MM.1S (cell line): ENCODE data around the gene TLR2.

Source experiments
- DNase-seq: peaks from one replicate; pipeline ENCODE4 v3.0.0-alpha.2; 2015
- H2AFZ ChIP-seq: fragments of 300-600 bp; sonication (generic); 2 replicates; pipeline ENCODE4 v1.6.0; 2016; ENCODE audit warnings: antibody characterized with exemption, low read length
- H3F3A ChIP-seq: fragments of 300-600 bp; sonication (generic); 2 replicates; pipeline ENCODE4 v1.6.1; 2016; ENCODE audit warnings: mild to moderate bottlenecking, antibody characterized with exemption, low read length, moderate library complexity, mixed read lengths; ENCODE audit not compliant: insufficient read depth
- H3K27ac ChIP-seq: fragments of 300-600 bp; sonication (generic); 2 replicates; pipeline ENCODE4 v1.5.1; 2016; ENCODE audit warnings: mild to moderate bottlenecking, low read length
- H3K27me3 ChIP-seq: fragments of 300-600 bp; sonication (generic); replicated peaks from 2 replicates; pipeline ENCODE4 v1.6.0; 2016; ENCODE audit warnings: low read length; ENCODE audit not compliant: insufficient read depth
- H3K36me3 ChIP-seq: fragments of 300-600 bp; sonication (generic); replicated peaks from 2 replicates; pipeline ENCODE4 v1.6.1; 2016; ENCODE audit warnings: mild to moderate bottlenecking, low read length, mixed read lengths; ENCODE audit not compliant: insufficient read depth
- H3K4me1 ChIP-seq: fragments of 300-600 bp; sonication (generic); 2 replicates; pipeline ENCODE4 v1.6.1; 2016; ENCODE audit warnings: low read length, mixed read lengths
- H3K4me2 ChIP-seq: fragments of 300-600 bp; sonication (generic); 2 replicates; pipeline ENCODE4 v1.6.0; 2016; ENCODE audit warnings: low read depth, low read length
- H3K4me3 ChIP-seq: fragments of 300-600 bp; sonication (generic); 2 replicates; pipeline ENCODE4 v1.5.1; 2016; ENCODE audit warnings: low read length, mixed read lengths
- H3K79me2 ChIP-seq: fragments of 300-600 bp; sonication (generic); 2 replicates; pipeline ENCODE4 v1.6.1; 2016; ENCODE audit warnings: mixed run types, low read length, mixed read lengths
- H3K9ac ChIP-seq: fragments of 300-600 bp; sonication (generic); 2 replicates; pipeline ENCODE4 v1.6.1; 2016; ENCODE audit warnings: low read length, mixed read lengths
- H3K9me2 ChIP-seq: fragments of 300-600 bp; sonication (generic); replicated peaks from 2 replicates; pipeline ENCODE4 v1.6.1; 2016; ENCODE audit warnings: mild to moderate bottlenecking, low read length, mixed read lengths; ENCODE audit not compliant: insufficient read depth
- H3K9me3 ChIP-seq: fragments of 300-600 bp; sonication (generic); replicated peaks from 2 replicates; pipeline ENCODE4 v1.6.1; 2016; ENCODE audit warnings: mild to moderate bottlenecking, low read length, mixed read lengths; ENCODE audit not compliant: insufficient read depth
- H4K20me1 ChIP-seq: fragments of 300-600 bp; sonication (generic); 2 replicates; pipeline ENCODE4 v1.6.1; 2016; ENCODE audit warnings: mild to moderate bottlenecking, low read length, moderate library complexity, mixed read lengths; ENCODE audit not compliant: insufficient read depth
- CTCF ChIP-seq: fragments of 300-600 bp; sonication (generic); IDR thresholded peaks from 2 replicates; pipeline ENCODE4 v1.5.1; 2016; ENCODE audit warnings: antibody characterized with exemption, low read length, mixed read lengths
- EZH2 ChIP-seq: fragments of 300-600 bp; sonication (generic); optimal IDR thresholded peaks from 2 replicates; pipeline ENCODE3; 2017; ENCODE audit warnings: low read depth, mild to moderate bottlenecking, antibody characterized with exemption, low read length, mixed read lengths
- EZH2phosphoT487 ChIP-seq: fragments of 300-600 bp; sonication (generic); IDR thresholded peaks from 2 replicates; pipeline ENCODE4 v1.6.1; 2018; ENCODE audit warnings: antibody characterized with exemption, low read length

The TLR2 gene

GRCh38 chr4:153728660-153729059 is 44.6 kb downstream of the TLR2 start:
- H3K36me3 ChIP-seq: no peaks in the 10 kb centered on the region
- no peaks in the 10 kb centered on the region for H3K27me3 ChIP-seq
- no peak overlapping the region for H3K4me2 ChIP-seq
- no peaks in the 10 kb centered on the region for H3K9me3 ChIP-seq
- no peaks in the 10 kb centered on the region for H3K9me2 ChIP-seq
- 0 out of 2 replicates have a peak, but pooled peaks cover 5% of the 10 kb centered on the region for H3F3A ChIP-seq
- TF ChIP-seq EZH2: no peak
- no peak for TF ChIP-seq EZH2phosphoT487
- H2AFZ ChIP-seq: no peak overlapping the region
- H3K4me3 ChIP-seq: no peak overlapping the region
- no peaks in the 10 kb centered on the region for H3K79me2 ChIP-seq
- no peaks in the 10 kb centered on the region for H4K20me1 ChIP-seq
- DNase-seq: no peak
- H3K9ac ChIP-seq: no peak overlapping the region
- peaks cover 21% of the 10 kb centered on the region for H3K4me1 ChIP-seq
- H3K27ac ChIP-seq: no peak overlapping the region

- Histone ChIP-seq H3K36me3 (no peaks in the 10 kb centered on the region), H4K20me1 (no peaks in the 10 kb centered on the region), H3K4me1 (peaks cover 28% of the 10 kb centered on the region), H3K27me3 (no peaks in the 10 kb centered on the region), H3K27ac (no peak overlapping the region), H3F3A (0 out of 2 replicates have a peak, but pooled peaks cover 9% of the 10 kb centered on the region), H3K9me3 (no peaks in the 10 kb centered on the region), H3K79me2 (no peaks in the 10 kb centered on the region), H3K4me3 (no peak overlapping the region), H3K9ac (no peak overlapping the region), H3K9me2 (no peaks in the 10 kb centered on the region), H3K4me2 (no peak overlapping the region), H2AFZ (no peak overlapping the region)
- TF ChIP-seq EZH2 (no peak), CTCF (no peak), EZH2phosphoT487 (no peak)
- DNase-seq: peak; percentile 70
Measured at GRCh38 chr4:153729895-153730294, 45.8 kb downstream of the TLR2 start.

- Histone ChIP-seq H3K36me3 (no peaks in the 10 kb centered on the region), H3K4me3 (no peak overlapping the region), H2AFZ (no peak overlapping the region), H3K27ac (no peak overlapping the region), H4K20me1 (no peaks in the 10 kb centered on the region), H3K27me3 (no peaks in the 10 kb centered on the region), H3K9ac (no peak overlapping the region), H3K9me3 (no peaks in the 10 kb centered on the region), H3K79me2 (no peaks in the 10 kb centered on the region), H3K4me1 (peaks cover 28% of the 10 kb centered on the region), H3K4me2 (no peak overlapping the region), H3K9me2 (no peaks in the 10 kb centered on the region), H3F3A (0 out of 2 replicates have a peak, but pooled peaks cover 9% of the 10 kb centered on the region)
- no peak for DNase-seq
- no peak for TF ChIP-seq EZH2
- TF ChIP-seq EZH2phosphoT487: no peak
- no peak for TF ChIP-seq CTCF
Measured at GRCh38 chr4:153731239-153731638, 47.2 kb downstream of the TLR2 start.

GRCh38 chr4:153733751-153734448 is 49.8 kb downstream of the TLR2 start:
- H3K9me3 ChIP-seq: no peaks in the 10 kb centered on the region
- peaks cover 24% of the 10 kb centered on the region for H3K4me1 ChIP-seq
- TF ChIP-seq EZH2 (no peak), EZH2phosphoT487 (no peak), CTCF (no peak)
- no peak overlapping the region for H2AFZ ChIP-seq
- H3K4me3 ChIP-seq: no peak overlapping the region
- 0 out of 2 replicates have a peak overlapping the region, but pooled peaks have one; percentile 13 for H3K4me2 ChIP-seq
- DNase-seq: peak; percentile 40
- H3K9ac ChIP-seq: no peak overlapping the region
- H3K36me3 ChIP-seq: no peaks in the 10 kb centered on the region
- H3K9me2 ChIP-seq: no peaks in the 10 kb centered on the region
- 0 out of 2 replicates have a peak, but pooled peaks cover 9% of the 10 kb centered on the region for H3F3A ChIP-seq
- no peak overlapping the region for H3K27ac ChIP-seq
- H3K79me2 ChIP-seq: no peaks in the 10 kb centered on the region
- no peaks in the 10 kb centered on the region for H4K20me1 ChIP-seq
- no peaks in the 10 kb centered on the region for H3K27me3 ChIP-seq
